NCI-H510A treated with DMSO at 0.1 percent for 48 hours (cell line): ENCODE measurements around the gene ZFHX3.

Source experiments
- DNase-seq: peaks from one replicate; lab custom pipeline; 2025; lab: John Stamatoyannopoulos, UW

The ZFHX3 gene

GRCh38 chr16:73067671-73068540 is 20.0 kb upstream of the ZFHX3 start:
- DNase-seq: no peak

GRCh38 chr16:73066927-73067670 is 19.2 kb upstream of the ZFHX3 start:
- no peak for DNase-seq

- no peak for DNase-seq
Observed at GRCh38 chr16:73066331-73066926, 18.5 kb upstream of the ZFHX3 start.

- DNase-seq: no peak
Observed at GRCh38 chr16:73065632-73066330, 17.9 kb upstream of the ZFHX3 start.

GRCh38 chr16:73064994-73065545 is 17.1 kb upstream of the ZFHX3 start:
- no peak for DNase-seq

GRCh38 chr16:73064212-73064993 is 16.5 kb upstream of the ZFHX3 start:
- DNase-seq: no peak

- DNase-seq: no peak
Observed at GRCh38 chr16:73063854-73064211, 15.9 kb upstream of the ZFHX3 start.

GRCh38 chr16:73062743-73063733 is 15.1 kb upstream of the ZFHX3 start:
- no peak for DNase-seq

GRCh38 chr16:73062001-73062616 is 14.2 kb upstream of the ZFHX3 start:
- no peak for DNase-seq

GRCh38 chr16:73060892-73061490 is 13.1 kb upstream of the ZFHX3 start:
- no peak for DNase-seq

GRCh38 chr16:73059779-73060615 is 12.1 kb upstream of the ZFHX3 start:
- DNase-seq: no peak

GRCh38 chr16:73058616-73059409 is 10.9 kb upstream of the ZFHX3 start:
- peak; percentile 53 for DNase-seq

GRCh38 chr16:73058221-73058615 is 10.3 kb upstream of the ZFHX3 start:
- DNase-seq: no peak

GRCh38 chr16:73057291-73058210 is 9.6 kb upstream of the ZFHX3 start:
- no peak for DNase-seq

GRCh38 chr16:73056921-73057290 is 9.0 kb upstream of the ZFHX3 start:
- DNase-seq: peak; percentile 68

- no peak for DNase-seq
Observed at GRCh38 chr16:73056448-73056847, 8.5 kb upstream of the ZFHX3 start.
